HG03565 (cell line): ENCODE results near the gene CLDN22.
"Not testable (repeated sequence)": the region's sequence is repeated elsewhere in the genome, so short reads cannot be mapped to it uniquely, and the experiment has no call there.

Experiments
- ATAC-seq: cut with Tn5 transposase; IDR thresholded peaks from one replicate; pipeline ENCODE4 v1.9.1; 2021; ENCODE audit warnings: mild to moderate bottlenecking, moderate library complexity; ENCODE audit not compliant: unreplicated experiment

CLDN22 gene

GRCh38 chr4:183347566-183347965 is 27.5 kb upstream of the CLDN22 start:
- no peak for ATAC-seq

DNA sequence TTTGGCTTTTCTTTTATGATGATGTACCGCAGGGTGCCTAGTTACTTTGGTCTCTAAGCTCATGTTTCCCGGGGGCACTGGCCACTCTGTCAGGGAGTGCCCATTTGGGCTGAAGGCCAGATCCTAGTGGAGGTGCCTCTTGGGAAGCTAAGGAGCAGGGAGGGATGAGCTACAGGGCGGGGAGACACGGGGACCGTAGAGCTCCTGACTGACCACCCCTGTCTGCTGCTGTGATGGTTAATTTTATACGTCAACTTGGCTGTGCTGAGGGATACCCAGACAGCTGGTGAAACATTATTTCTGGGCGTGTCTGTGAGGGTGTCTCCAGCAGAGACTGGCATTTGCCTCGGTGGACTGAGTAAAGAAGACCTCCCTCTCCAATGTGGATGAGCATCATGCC is 27.1 kb upstream of the CLDN22 start:
- no peak for ATAC-seq

GRCh38 chr4:183345261-183345660 is 25.2 kb upstream of the CLDN22 start:
- ATAC-seq = no peak

DNA sequence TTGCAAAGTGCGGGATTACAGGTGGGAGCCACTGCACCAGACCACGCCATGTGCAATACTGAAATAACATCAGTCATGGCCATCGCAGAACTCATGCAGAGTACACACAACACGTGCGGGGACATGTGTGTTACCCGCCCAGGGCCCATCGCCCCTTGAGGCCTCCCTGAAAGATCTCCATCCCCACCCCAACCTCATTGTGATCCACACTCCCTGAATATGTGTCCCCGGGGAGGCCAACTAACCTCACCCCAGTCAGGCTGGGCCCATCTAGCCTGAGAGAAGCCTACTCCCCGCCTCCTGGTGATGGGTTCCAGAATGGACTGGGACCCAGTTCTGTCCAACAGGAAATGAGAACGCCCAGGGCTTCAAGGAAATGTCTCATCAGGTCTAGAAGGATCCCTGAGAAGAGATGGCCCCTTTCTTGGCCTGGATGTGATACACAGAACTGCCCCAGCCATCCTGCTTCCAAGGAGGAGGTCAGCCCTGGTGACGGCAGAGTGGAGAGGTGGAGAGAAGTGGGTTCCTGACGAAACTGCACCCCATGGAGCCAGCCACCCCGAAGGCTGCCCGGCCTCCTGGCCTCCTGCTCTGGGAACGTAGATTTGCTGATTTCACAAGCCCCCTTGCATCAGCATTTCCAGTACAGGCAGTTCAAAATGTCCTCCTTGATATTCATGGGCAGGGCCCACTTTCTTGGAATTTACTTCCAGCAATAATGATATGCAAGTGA is 24.6 kb upstream of the CLDN22 start:
- ATAC-seq = no peak

DNA sequence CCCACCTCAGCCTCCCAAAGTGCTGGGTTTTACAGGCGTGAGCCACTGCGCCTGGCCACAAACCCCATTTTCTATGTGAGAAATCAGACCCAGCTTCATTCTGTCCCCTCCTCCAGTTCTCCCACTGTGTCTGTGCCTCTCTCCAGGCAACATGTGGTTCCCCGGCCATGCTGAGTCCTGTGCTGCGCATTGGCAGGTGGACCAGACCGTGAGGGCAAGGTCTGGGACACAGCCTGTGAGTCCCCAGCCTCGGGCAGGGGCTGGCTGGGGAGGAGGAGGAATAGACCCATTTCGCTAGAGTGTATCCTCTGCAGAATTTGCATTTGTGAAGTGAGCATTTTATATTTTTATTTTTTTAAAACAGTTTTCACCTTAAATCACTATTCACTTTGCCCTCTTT is 23.7 kb upstream of the CLDN22 start:
- no peak for ATAC-seq

DNA sequence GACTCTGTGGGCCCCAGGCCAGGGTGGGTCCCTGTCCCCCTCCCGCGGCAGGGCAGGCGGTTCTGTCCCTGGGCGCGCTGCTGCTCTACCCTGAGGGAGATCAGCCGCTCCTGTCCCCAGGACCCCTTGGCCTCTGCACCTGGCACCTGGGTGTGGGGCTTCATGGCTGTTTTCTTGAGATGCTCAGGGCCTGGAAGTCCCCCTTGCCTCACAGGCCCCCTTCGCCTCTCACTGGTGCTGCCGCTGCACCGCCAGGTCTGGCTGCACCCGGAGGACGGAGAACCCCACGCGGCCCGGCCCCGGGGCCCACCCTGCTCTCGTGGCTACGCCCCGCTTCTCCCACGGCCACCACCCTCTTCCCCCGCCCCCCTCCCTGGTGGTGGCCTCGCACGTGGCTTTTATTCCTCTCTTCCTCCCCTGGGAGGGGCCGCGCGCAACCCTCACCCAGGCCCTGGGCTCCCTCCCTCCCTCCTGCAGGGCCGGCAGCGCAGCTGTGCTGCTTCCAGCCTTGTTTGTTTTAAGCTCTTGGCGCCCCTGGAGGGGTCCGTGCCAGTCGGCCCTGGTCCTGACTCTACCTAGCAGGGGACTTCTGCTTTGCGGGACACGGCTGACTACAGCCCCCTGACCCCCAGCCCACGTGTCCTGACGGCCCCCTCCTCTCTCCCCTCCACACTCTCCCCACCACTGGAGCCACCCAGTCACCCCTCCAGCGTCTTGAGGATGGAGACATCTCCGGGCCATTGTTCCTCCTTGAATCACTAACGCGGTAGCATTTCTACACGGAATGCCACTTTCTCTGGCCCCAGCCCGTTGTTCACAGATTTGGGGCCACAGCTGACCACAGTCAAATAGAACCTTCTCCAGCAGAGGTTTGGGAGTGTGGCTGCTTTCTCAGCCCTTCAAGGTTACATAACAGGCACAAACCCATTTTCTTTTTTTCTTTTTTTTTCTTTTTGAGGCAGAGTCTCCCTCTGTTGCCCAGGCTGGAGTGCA is 22.8 kb upstream of the CLDN22 start:
- ATAC-seq = no peak

GRCh38 chr4:183337833-183338232 is 17.8 kb upstream of the CLDN22 start:
- ATAC-seq = no peak

- no peak for ATAC-seq
Measured at GRCh38 chr4:183337349-183337748, 17.3 kb upstream of the CLDN22 start.

GRCh38 chr4:183335369-183335940 is 15.4 kb upstream of the CLDN22 start:
- no peak for ATAC-seq

DNA sequence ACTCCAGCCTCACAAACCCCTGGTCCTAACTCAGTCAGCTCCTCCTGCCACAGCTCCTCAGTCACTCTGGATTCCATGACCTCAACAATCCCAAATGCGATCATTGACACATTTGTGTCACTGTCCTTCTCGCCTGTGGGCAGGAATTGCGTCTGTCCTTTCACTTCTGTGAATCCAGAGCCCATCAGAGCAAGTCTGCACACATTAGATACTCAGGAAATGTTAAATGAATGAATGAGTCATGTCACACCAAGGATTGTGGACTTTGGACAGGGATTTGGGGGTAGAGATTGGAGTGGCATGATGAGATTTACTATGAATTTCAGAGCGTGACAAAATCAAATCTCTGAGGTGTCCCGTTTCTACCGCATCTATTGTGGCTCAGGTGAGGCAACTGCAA is 13.9 kb upstream of the CLDN22 start:
- no peak for ATAC-seq

DNA sequence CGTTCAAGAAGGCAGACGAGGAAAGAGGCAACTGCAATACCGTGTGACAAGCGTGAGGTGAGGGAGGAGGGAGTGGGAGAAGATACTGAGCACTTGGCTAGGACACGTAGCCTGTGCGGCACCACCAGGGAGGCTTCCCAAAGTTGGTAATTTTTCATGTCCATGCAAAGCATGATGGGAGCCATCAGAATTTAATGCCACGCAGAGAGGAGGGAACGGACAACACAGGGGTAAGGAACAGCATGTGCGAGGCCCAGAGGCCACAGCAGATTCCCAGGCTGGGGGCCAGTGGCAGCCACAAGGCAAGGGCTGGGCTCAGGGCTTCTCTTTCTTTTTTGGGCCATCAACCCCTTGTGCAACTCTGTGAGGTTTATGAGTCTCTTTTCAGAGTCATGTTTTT is 13.1 kb upstream of the CLDN22 start:
- ATAC-seq = no peak

DNA sequence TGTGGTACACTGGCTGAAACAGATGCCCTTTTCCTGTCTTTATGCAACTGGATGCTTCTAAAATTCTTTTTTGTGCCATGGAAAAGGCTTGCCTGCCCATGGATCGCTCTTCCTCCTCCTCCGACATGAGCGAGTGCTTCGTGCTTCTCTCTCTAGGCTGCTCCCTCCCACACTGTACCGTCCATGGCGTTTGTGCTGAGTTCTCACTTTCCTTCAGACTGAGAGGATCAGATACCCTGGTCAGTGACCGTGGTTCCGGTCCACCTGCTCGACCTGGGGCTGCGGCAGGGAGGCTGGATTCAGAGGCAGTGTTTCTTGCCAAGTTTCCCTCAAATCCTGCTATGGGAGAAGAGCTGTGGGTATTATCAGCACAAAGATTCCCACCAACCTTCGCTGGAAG is 12.4 kb upstream of the CLDN22 start:
- ATAC-seq = no peak

GRCh38 chr4:183330841-183331240 is 10.8 kb upstream of the CLDN22 start:
- ATAC-seq = no peak

DNA sequence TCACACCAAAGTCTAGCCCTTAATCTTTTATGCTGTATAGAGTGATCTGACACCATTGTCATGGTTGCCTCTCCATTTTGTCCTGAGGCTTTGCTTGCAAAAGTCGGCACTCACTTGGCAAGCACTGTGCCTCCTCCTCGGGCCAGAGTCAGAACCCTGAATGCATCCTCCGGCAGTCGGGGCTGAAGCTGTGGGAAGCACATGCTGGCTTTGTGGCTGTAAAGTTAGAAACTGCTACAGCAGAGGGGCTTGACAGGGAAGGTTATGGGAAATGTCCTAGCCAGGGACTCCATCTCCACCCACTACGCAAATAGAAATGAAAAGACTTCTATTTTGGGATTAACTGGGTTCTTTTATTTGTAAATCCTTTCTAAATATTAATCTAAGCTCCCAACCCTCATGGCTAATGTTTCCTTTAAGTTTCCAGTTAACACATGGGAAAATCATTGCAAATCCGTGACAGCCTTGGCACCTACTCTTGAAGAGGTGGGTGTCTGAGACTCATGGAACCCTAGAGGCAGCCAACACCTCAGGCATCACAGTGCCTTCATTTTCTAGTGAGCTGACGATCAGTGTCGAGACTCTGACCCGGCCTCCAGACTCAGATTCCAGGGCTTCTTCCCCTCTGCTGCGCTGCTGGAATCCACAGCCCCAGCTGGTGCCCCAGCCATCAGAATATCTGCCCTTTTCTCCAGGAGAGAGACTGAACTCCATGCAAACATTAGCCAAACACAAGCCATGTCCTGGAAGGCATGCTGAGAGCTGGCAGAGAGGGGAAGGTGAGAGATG is 10.1 kb upstream of the CLDN22 start:
- no peak for ATAC-seq

- no peak for ATAC-seq
Measured at GRCh38 chr4:183329244-183329643, 9.2 kb upstream of the CLDN22 start.

GRCh38 chr4:183328832-183329231 is 8.8 kb upstream of the CLDN22 start:
- no peak for ATAC-seq

DNA sequence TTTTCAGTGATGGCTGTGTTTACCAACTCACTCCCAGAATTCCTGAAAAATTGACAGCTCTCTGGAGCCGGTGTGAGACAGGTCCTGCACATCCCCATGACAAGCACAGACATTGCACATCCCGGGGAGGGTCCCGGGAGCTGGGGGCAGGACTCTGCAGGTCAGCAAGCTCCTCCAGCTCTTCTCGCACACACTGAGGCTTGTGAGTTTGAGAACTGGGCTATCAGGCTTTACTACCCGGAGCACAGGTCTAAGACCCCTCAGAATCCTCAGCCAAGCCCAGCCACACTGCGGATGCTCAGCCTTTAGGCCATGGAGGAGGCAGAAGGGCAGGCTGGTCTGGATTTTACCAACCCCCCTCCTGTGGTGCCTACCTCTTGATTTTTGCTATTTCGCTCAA is 7.8 kb upstream of the CLDN22 start:
- ATAC-seq = no peak

DNA sequence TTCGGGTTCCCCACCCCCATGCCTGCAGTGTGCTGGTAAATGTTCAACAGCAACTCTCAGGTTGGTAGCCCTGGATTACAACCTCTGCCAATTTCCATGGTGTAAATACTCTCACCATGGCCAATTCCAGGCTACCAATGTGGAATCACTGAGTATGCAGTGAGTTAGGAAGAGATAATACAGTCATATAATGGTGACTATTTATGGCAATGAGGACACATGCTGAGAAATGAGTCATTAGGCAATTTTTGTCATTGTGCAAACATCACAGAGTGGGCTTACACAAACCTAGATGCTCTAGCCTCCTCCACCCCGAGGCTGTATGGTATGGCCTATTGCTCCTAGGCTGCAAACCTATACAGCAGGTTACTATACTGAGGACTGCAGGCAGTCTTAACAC is 6.8 kb upstream of the CLDN22 start:
- ATAC-seq = no peak

DNA sequence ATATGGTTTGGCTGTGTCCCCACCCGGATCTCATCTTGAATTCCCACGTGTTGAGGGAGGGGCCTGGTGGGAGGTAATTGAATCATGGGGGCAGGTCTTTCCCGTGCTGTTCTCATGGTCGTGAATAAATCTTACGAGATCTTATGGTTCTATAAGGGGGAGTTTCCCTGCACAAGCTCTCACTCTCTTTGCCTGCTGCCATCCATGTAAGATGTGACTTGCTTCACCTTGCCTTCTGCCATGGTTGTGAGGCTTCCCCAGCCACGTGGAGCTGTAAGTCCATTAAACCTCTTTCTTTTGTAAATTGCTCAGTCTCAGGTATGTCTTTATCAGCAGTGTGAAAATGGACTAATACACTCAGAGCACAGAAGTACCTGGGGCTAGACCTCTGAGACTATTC is 6.3 kb upstream of the CLDN22 start:
- ATAC-seq = not testable (repeated sequence)

- ATAC-seq = no peak
Measured at GRCh38 chr4:183324619-183325018, 4.5 kb upstream of the CLDN22 start.

GRCh38 chr4:183324056-183324455 is 4.0 kb upstream of the CLDN22 start:
- not testable (repeated sequence) for ATAC-seq
